HepG2 (cell line): ENCODE measurements around the gene TMEM186. TPM values are rescaled to one million over a fixed set of nuclear protein-coding genes. Genes with fewer than 3 reads are reported as not detected.
A peak's percentile ranks its signal among the peaks of the same experiment; 100 is the strongest.

Experiments used
- ATAC-seq: fragments of 200-7000 bp; cut with Tn5 transposase; 3 replicates; pipeline ENCODE4 v1.9.1; 2020; ENCODE audit warnings: mild to moderate bottlenecking, moderate library complexity
- BruUV-seq: library from RNA; stranded (reverse); fragments of 400-500 nt; replicated peaks from 2 replicates; lab custom pipeline; 2021; lab: Mats Ljungman, UMichigan
- CTCF ChIA-PET: fragments of 300-600 bp; formaldehyde crosslinking; extraction: SDS; loops from one replicate; lab custom pipeline; 2021; ENCODE audit warnings: low total read pairs, inconsistent platforms, low intra/inter-chr PET ratio; lab: Yijun Ruan, JAX
- POLR2A ChIA-PET: fragments of 350-600 bp; sonication (Branson Sonifier 250); formaldehyde crosslinking; loops from one replicate; lab custom pipeline; 2020; ENCODE audit warnings: antibody characterized with exemption, inconsistent platforms; lab: Yijun Ruan, JAX
- DNase-seq: peaks from one replicate; pipeline ENCODE4 v3.0.0-alpha.2; 2015; ENCODE audit warnings: low spot score
- FAIRE-seq: peaks from 3 replicates; lab custom pipeline; 2011; peaks lifted over from hg19 to GRCh38; lab: Jason Lieb, UNC
- H2AFZ ChIP-seq: one replicate; pipeline ENCODE4 v1.6.1; 2011; ENCODE audit warnings: low read length, inconsistent platforms
- H3K27ac ChIP-seq: fragments of 300-600 bp; 3 replicates; pipeline ENCODE4 v1.8.0; 2011; ENCODE audit warnings: mixed run types, mild to moderate bottlenecking, mixed read lengths, low read length, inconsistent platforms; ENCODE audit not compliant: insufficient read depth; ENCODE audit errors: extremely low read length
- H3K27me3 ChIP-seq, 2 experiments: fragments of 200-600 bp in 1 of 2; 2 replicates in 1 of 2; 3 replicates in 1 of 2; pipeline versions ENCODE4 v1.6.0 to v1.8.0; 2011; ENCODE audit warnings: low read length in 2 of 2, mild to moderate bottlenecking in 2 of 2, moderate library complexity in 2 of 2, inconsistent platforms in 1 of 2; ENCODE audit not compliant: insufficient read depth in 2 of 2, control insufficient read depth in 1 of 2
- H3K36me3 ChIP-seq, 2 experiments: fragments of 200-600 bp in 1 of 2; replicated peaks in 1 of 2; 2 replicates in 1 of 2; 3 replicates in 1 of 2; pipeline versions ENCODE4 v1.5.1 to v1.8.0; 2011; ENCODE audit warnings: low read length in 2 of 2, inconsistent platforms in 1 of 2; ENCODE audit not compliant: insufficient read depth in 2 of 2, control insufficient read depth in 1 of 2
- H3K4me1 ChIP-seq: 2 replicates; pipeline ENCODE4 v1.5.1; 2012; ENCODE audit warnings: low read length, inconsistent platforms; ENCODE audit not compliant: insufficient read depth
- H3K4me2 ChIP-seq: 2 replicates; pipeline ENCODE4 v1.6.0; 2011; ENCODE audit warnings: low read depth, low read length, inconsistent platforms
- H3K4me3 ChIP-seq, 3 experiments: fragments of 200-600 bp in 1 of 3; sonication (generic), shearing (Covaris generic) in 1 of 3; replicated peaks in 1 of 3; 2 replicates each; pipeline ENCODE4 v1.5.1; 2011 to 2016; ENCODE audit warnings: low read length in 3 of 3, inconsistent platforms in 2 of 3, low read depth in 2 of 3, mild to moderate bottlenecking in 2 of 3, control low read depth in 1 of 3, mixed read lengths in 1 of 3; ENCODE audit not compliant: insufficient read depth in 1 of 3
- H3K79me2 ChIP-seq: one replicate; pipeline ENCODE4 v1.6.1; 2011; ENCODE audit warnings: low read length, inconsistent platforms; ENCODE audit not compliant: insufficient read depth
- H3K9ac ChIP-seq: 2 replicates; pipeline ENCODE4 v1.6.0; 2011; ENCODE audit warnings: mild to moderate bottlenecking, low read depth, low read length, inconsistent platforms; ENCODE audit not compliant: insufficient read depth
- H3K9me3 ChIP-seq: 2 replicates; pipeline ENCODE4 v1.5.1; 2012; ENCODE audit warnings: mild to moderate bottlenecking, low read length
- H4K20me1 ChIP-seq: 2 replicates; pipeline ENCODE4 v1.6.0; 2011; ENCODE audit warnings: inconsistent platforms, mild to moderate bottlenecking, low read length, moderate library complexity; ENCODE audit not compliant: insufficient read depth
- ARID2 ChIP-seq: sonication (generic); formaldehyde crosslinking; IDR thresholded peaks from 2 replicates; pipeline ENCODE4 v1.8.1; 2022; ENCODE audit warnings: mild to moderate bottlenecking, missing genetic modification reagents, borderline replicate concordance
- ATF7-NPFF ChIP-seq: sonication (generic); formaldehyde crosslinking; IDR thresholded peaks from 2 replicates; pipeline ENCODE4 v1.8.1; 2023; ENCODE audit warnings: mild to moderate bottlenecking, low read depth, missing genetic modification reagents, moderate library complexity
- BRCA1 ChIP-seq: sonication (generic); formaldehyde crosslinking; IDR thresholded peaks from 2 replicates; pipeline ENCODE4 v1.4.0; 2020; ENCODE audit warnings: missing genetic modification reagents
- CAMTA2 ChIP-seq: sonication (generic); formaldehyde crosslinking; IDR thresholded peaks from 2 replicates; pipeline ENCODE4 v1.4.0; 2020; ENCODE audit warnings: mild to moderate bottlenecking, missing genetic modification reagents, borderline replicate concordance
- CEBPB ChIP-seq: IDR thresholded peaks from 2 replicates; pipeline ENCODE4 v1.6.1; 2011; ENCODE audit warnings: low read depth, low read length, improper control_type of control experiment, borderline replicate concordance
- HOXD1 ChIP-seq: sonication (generic); formaldehyde crosslinking; IDR thresholded peaks from 2 replicates; pipeline ENCODE4 v1.5.0; 2020; ENCODE audit warnings: missing genetic modification reagents
- MZF1 ChIP-seq: sonication (generic); formaldehyde crosslinking; IDR thresholded peaks from 2 replicates; pipeline ENCODE4 v1.8.1; 2023; ENCODE audit warnings: mild to moderate bottlenecking, missing genetic modification reagents, borderline replicate concordance
- PPARG ChIP-seq: conservative IDR thresholded peaks from 2 replicates; pipeline ENCODE4 v1.6.1; 2016; ENCODE audit warnings: missing biosample characterization, missing genetic modification reagents
- RBM22 ChIP-seq: fragments of 200-400 bp; formaldehyde crosslinking; optimal IDR thresholded peaks from 2 replicates; pipeline ENCODE3; 2017; ENCODE audit warnings: mild to moderate bottlenecking, low read length, moderate library complexity
- ZMYM3 ChIP-seq: sonication (generic); formaldehyde crosslinking; IDR thresholded peaks from 2 replicates; pipeline ENCODE4 v1.5.1; 2020; ENCODE audit warnings: mild to moderate bottlenecking, missing genetic modification reagents
- ZNF292 ChIP-seq: sonication (generic); formaldehyde crosslinking; IDR thresholded peaks from 2 replicates; pipeline ENCODE4 v1.8.1; 2022; ENCODE audit warnings: mild to moderate bottlenecking, low read depth, missing genetic modification reagents, borderline replicate concordance
- ZNF44 ChIP-seq: sonication (generic); formaldehyde crosslinking; IDR thresholded peaks from 2 replicates; pipeline ENCODE4 v1.5.1; 2020; ENCODE audit warnings: mild to moderate bottlenecking, missing genetic modification reagents
- ZNF629 ChIP-seq: sonication (generic); formaldehyde crosslinking; conservative IDR thresholded peaks from 2 replicates; pipeline ENCODE4 v1.5.0; 2020; ENCODE audit warnings: missing genetic modification reagents
- ZNF768 ChIP-seq: sonication (generic); formaldehyde crosslinking; IDR thresholded peaks from 2 replicates; pipeline ENCODE4 v1.4.0; 2020; ENCODE audit warnings: missing genetic modification reagents
- WGBS: methylation state at CpG from one replicate; pipeline ENCODE4 v1.1.6; 2017; ENCODE audit warnings: low lambda C conversion rate; 5-methylcytosine and 5-hydroxymethylcytosine counted together
- in situ Hi-C: cut with HindIII; loops from 2 replicates; pipeline ENCODE4 v1.10.0; 2017; ENCODE audit warnings: low pct_unique_long_range_greater_than_20kb; ENCODE audit not compliant: extremely low pct_ligation_motif_present
- intact Hi-C: fragments of 100-400 bp; cut with micrococcal nuclease; formaldehyde crosslinking; loops from one replicate; pipeline ENCODE4 v1.10.0; 2022; ENCODE audit not compliant: unreplicated experiment
- polyA plus RNA-seq, 8 experiments: library from polyadenylated mRNA; depleted of rRNA in 3 of 8; stranded (reverse) in 7 of 8; unstranded in 1 of 8; fragments of >200 nt; fragmentation: Illumina TruSeq in 4 of 8; extraction: Trizol in 4 of 8; gene quantifications; 2 replicates each; pipeline versions ENCODE4 v1.2.1 to v1.2.3, GENCODE V29; 2011 to 2016; ENCODE audit warnings: low read depth in 4 of 8, missing spikeins in 1 of 8, mixed read lengths in 1 of 8; ENCODE audit not compliant: insufficient read depth in 1 of 8
- total RNA-seq, 5 experiments: library from RNA; depleted of rRNA; stranded (reverse); fragments of >200 nt; fragmentation: Illumina TruSeq; extraction: Trizol; gene quantifications; 2 replicates each; pipeline ENCODE4 v1.2.3, GENCODE V29; 2016; ENCODE audit warnings: low read depth in 1 of 5
- TF ChIP-seq, protein P1 (sequence below): conservative IDR thresholded peaks from 2 replicates; pipeline ENCODE4 v1.6.1; 2018; ENCODE audit warnings: missing genetic modification reagents
- TF ChIP-seq, protein P2 (sequence below): IDR thresholded peaks from 2 replicates; pipeline ENCODE4 v1.6.1; 2016; ENCODE audit warnings: missing biosample characterization, missing genetic modification reagents, low read depth
- TF ChIP-seq, protein P3 (sequence below): sonication (generic); formaldehyde crosslinking; IDR thresholded peaks from 2 replicates; pipeline ENCODE4 v1.5.0; 2020; ENCODE audit warnings: missing genetic modification reagents

Gene TMEM186
- total and polyA plus RNA-seq, 2 of the 13 experiments (the other 11 are each of a cell fraction or from before 2014, with no cell fraction given) = 16.2 to 19.3 TPM

DNA sequence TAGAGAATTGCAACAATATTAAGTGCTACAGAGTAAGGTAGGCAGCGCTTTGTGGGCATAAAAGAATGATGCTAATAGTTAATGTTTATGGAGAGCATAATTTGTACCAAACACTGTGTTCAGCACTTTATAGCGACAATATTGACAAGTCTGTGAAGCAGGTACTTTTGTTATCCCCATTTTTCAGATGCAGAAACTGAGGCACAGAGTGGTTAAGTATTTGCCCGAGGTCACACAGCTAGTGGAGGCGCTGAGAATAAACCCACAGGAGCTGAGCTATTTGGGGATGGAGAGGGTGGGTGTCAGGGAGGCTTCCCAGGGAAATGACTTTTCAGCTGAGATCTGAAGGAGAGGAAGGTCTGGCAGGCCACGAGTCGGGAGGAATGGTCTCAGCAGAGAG is 39.4 kb downstream of the TMEM186 start:
- DNase-seq = no peak
- Histone ChIP-seq H4K20me1 (no peaks in the 10 kb centered on the region), H3K9ac (no peak overlapping the region), H2AFZ (no peak overlapping the region), H3K79me2 (no peaks in the 10 kb centered on the region), H3K36me3 (peaks cover 19 to 59% of the 10 kb centered on the region in 2 experiments; a peak in 4 of 5 replicates), H3K27ac (no peak overlapping the region), H3K4me2 (no peak overlapping the region), H3K4me1 (no peaks in the 10 kb centered on the region), H3K27me3 (no peaks in the 10 kb centered on the region), H3K4me3 (no peak overlapping the region), H3K9me3 (no peaks in the 10 kb centered on the region)
- TF ChIP-seq ZNF44 (no peak), ZNF768 (CRISPR knock-in tag) (peak; percentile 90), ZMYM3 (peak; percentile 59; the same call in 1 of the 2 replicates), ZNF629 (CRISPR knock-in tag) (peak; percentile 82)
- TSS peak; percentile 22 for BruUV-seq
- FAIRE-seq = no peak
- CTCF ChIA-PET = no interaction called here
- in situ Hi-C loops = no loop called here
- intact Hi-C loops = no loop called here
- POLR2A ChIA-PET = no interaction called here
- ATAC-seq = no peak
- WGBS = 96% methylated on average over 6 of the region's 6 CpGs

DNA sequence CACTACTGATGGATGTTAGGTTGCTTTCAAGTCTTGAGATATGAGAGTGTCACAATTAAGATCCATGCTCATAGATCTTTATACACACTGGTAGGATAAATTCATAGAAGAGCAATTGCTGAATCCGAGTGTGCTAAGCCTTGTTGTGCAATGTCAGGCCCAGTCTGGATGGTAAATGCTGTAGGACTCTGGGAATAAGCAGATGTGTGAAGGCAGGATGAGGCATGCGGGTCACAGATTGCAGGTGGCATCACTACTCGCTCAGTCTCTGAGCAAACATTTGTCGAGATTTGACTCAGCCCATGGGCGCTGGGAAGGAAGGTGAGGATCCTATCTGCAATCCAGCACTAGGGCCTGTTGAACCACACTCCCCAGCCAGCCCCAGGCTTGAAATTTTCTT is 40.7 kb downstream of the TMEM186 start:
- intact Hi-C loops (no loop called here), in situ Hi-C loops (no loop called here)
- Histone ChIP-seq H3K79me2 (no peaks in the 10 kb centered on the region), H3K27ac (no peak overlapping the region), H3K36me3 (peaks cover 21 to 58% of the 10 kb centered on the region in 2 experiments; a peak in 4 of 5 replicates), H3K9me3 (no peaks in the 10 kb centered on the region), H2AFZ (no peak overlapping the region), H3K4me1 (peaks cover 7% of the 10 kb centered on the region), H4K20me1 (no peaks in the 10 kb centered on the region), H3K9ac (no peak overlapping the region), H3K27me3 (no peaks in the 10 kb centered on the region), H3K4me3 (no peak overlapping the region), H3K4me2 (no peak overlapping the region)
- ChIA-PET POLR2A (no interaction called here), CTCF (no interaction called here)
- DNase-seq (no peak), ATAC-seq (no peak), FAIRE-seq (peak; percentile 23)
- 96% methylated on average over 5 of the region's 5 CpGs for WGBS
- BruUV-seq = no TSS peak
- TF ChIP-seq BRCA1 (CRISPR knock-in tag) (no peak), MZF1 (CRISPR knock-in tag) (no peak), ZNF292 (CRISPR knock-in tag) (no peak), CEBPB (peak; percentile 33; the same call in 1 of the 2 replicates), CAMTA2 (no peak), ARID2 (CRISPR knock-in tag) (no peak), PPARG (CRISPR knock-in tag) (no peak), HOXD1 (CRISPR knock-in tag) (no peak), RBM22 (peak; percentile 88), ATF7-NPFF (no peak)
- TF ChIP-seq, protein P1, sequence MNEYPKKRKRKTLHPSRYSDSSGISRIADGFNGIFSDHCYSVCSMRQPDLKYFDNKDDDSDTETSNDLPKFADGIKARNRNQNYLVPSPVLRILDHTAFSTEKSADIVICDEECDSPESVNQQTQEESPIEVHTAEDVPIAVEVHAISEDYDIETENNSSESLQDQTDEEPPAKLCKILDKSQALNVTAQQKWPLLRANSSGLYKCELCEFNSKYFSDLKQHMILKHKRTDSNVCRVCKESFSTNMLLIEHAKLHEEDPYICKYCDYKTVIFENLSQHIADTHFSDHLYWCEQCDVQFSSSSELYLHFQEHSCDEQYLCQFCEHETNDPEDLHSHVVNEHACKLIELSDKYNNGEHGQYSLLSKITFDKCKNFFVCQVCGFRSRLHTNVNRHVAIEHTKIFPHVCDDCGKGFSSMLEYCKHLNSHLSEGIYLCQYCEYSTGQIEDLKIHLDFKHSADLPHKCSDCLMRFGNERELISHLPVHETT (CRISPR knock-in tag) = no peak
- TF ChIP-seq, protein P2, sequence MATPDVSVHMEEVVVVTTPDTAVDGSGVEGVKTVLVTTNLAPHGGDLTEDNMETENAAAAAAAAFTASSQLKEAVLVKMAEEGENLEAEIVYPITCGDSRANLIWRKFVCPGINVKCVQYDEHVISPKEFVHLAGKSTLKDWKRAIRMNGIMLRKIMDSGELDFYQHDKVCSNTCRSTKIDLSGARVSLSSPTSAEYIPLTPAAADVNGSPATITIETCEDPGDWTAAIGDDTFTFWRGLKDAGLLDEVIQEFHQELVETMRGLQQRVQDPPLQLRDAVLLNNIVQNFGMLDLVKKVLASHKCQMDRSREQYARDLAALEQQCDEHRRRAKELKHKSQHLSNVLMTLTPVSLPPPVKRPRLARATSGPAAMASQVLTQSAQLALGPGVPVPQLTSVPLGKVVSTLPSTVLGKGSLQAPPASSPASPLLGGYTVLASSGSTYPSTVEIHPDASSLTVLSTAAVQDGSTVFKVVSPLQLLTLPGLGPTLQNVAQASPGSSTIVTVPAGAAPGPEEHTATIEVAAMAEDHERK (CRISPR knock-in tag) = no peak
- TF ChIP-seq, protein P3, sequence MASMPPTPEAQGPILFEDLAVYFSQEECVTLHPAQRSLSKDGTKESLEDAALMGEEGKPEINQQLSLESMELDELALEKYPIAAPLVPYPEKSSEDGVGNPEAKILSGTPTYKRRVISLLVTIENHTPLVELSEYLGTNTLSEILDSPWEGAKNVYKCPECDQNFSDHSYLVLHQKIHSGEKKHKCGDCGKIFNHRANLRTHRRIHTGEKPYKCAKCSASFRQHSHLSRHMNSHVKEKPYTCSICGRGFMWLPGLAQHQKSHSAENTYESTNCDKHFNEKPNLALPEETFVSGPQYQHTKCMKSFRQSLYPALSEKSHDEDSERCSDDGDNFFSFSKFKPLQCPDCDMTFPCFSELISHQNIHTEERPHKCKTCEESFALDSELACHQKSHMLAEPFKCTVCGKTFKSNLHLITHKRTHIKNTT (CRISPR knock-in tag) = no peak
